K562 (cell line): ENCODE data around the gene FBXO46. TPM values are rescaled to one million over a fixed set of nuclear protein-coding genes. Genes with fewer than 3 reads are reported as not detected.

Source experiments
- CAMTA2 ChIP-seq: fragments of 250-450 bp; sonication (Bioruptor Pico); conservative IDR thresholded peaks from 2 replicates; pipeline ENCODE4 v1.5.1; 2022
- EGR1 ChIP-seq: fragments of 450-650 bp; conservative IDR thresholded peaks from 2 replicates; pipeline ENCODE4 v1.6.1; 2017; ENCODE audit warnings: mild to moderate bottlenecking
- EP300 ChIP-seq: IDR thresholded peaks from 2 replicates; pipeline ENCODE4 v1.6.1; 2012; ENCODE audit warnings: low read length, improper control_type of control experiment
- MTF1 ChIP-seq: fragments of 250-450 bp; sonication (Bioruptor Pico); IDR thresholded peaks from 2 replicates; pipeline ENCODE4 v1.9.0; 2021; ENCODE audit warnings: moderate library complexity, mild to moderate bottlenecking, inconsistent platforms, borderline replicate concordance
- NR3C1 ChIP-seq: sonication (generic); formaldehyde crosslinking; IDR thresholded peaks from 2 replicates; pipeline ENCODE4 v1.8.1; 2022; ENCODE audit warnings: missing genetic modification reagents
- POLR2H ChIP-seq: IDR thresholded peaks from 2 replicates; pipeline ENCODE4 v1.6.1; 2016; ENCODE audit warnings: missing genetic modification characterization, low read depth, mild to moderate bottlenecking, control low read depth, missing compliant biosample characterization, moderate library complexity
- SMARCC2 ChIP-seq: fragments of 450-650 bp; IDR thresholded peaks from 2 replicates; pipeline ENCODE4 v1.6.1; 2017; ENCODE audit warnings: antibody characterized with exemption, moderate library complexity, mild to moderate bottlenecking, low read depth
- SMC3 ChIP-seq: conservative IDR thresholded peaks from 2 replicates; pipeline ENCODE4 v1.6.1; 2011; ENCODE audit warnings: low read depth, low read length, improper control_type of control experiment; ENCODE audit not compliant: insufficient read depth
- STAG1 ChIP-seq: sonication (generic); formaldehyde crosslinking; IDR thresholded peaks from 2 replicates; pipeline ENCODE4 v1.5.0; 2020; ENCODE audit warnings: missing genetic modification reagents, borderline replicate concordance
- TAF7 ChIP-seq: fragments of 450-650 bp; IDR thresholded peaks from 2 replicates; pipeline ENCODE4 v1.6.1; 2016; ENCODE audit warnings: missing genetic modification characterization, missing compliant biosample characterization
- THAP12 ChIP-seq: fragments of 250-450 bp; sonication (Bioruptor Pico); IDR thresholded peaks from 2 replicates; pipeline ENCODE4 v1.9.0; 2021; ENCODE audit warnings: mild to moderate bottlenecking, inconsistent platforms
- WHSC1 ChIP-seq: IDR thresholded peaks from one replicate; pipeline ENCODE4 v1.6.1; 2012; ENCODE audit warnings: low read length, control low read depth, inconsistent platforms
- ZKSCAN8 ChIP-seq: fragments of 200-800 bp; sonication (Bioruptor generic); IDR thresholded peaks from 2 replicates; pipeline ENCODE4 v1.6.1; 2016; ENCODE audit warnings: missing genetic modification characterization, missing compliant biosample characterization
- ZNF263 ChIP-seq: sonication (generic); formaldehyde crosslinking; IDR thresholded peaks from 2 replicates; pipeline ENCODE4 v1.8.0; 2022; ENCODE audit warnings: mild to moderate bottlenecking, missing genetic modification reagents, borderline replicate concordance
- ZNF3 ChIP-seq: fragments of 250-450 bp; sonication (Bioruptor Pico); IDR thresholded peaks from 2 replicates; pipeline ENCODE4 v1.5.0; 2021; ENCODE audit warnings: mild to moderate bottlenecking, moderate library complexity
- ZNF644 ChIP-seq: fragments of 200-800 bp; sonication (Bioruptor generic); IDR thresholded peaks from 2 replicates; pipeline ENCODE4 v1.6.1; 2016; ENCODE audit warnings: low read depth, missing genetic modification characterization, missing compliant biosample characterization
- ZNF79 ChIP-seq: fragments of 250-450 bp; sonication (Bioruptor Pico); IDR thresholded peaks from 2 replicates; pipeline ENCODE4 v1.4.0; 2020; ENCODE audit warnings: low read depth, mild to moderate bottlenecking, moderate library complexity
- polyA plus RNA-seq, 8 experiments: library from polyadenylated mRNA; depleted of rRNA in 4 of 8; stranded (reverse) in 5 of 8; unstranded in 3 of 8; fragments of >200 nt; fragmentation: Nextera tagmentation in 2 of 8; fragmentation: Illumina TruSeq in 1 of 8; extraction: Ambion mirVana in 2 of 8; extraction: Trizol in 1 of 8; gene quantifications; 2 replicates each; pipeline versions ENCODE4 v1.2.1 to v1.2.3, GENCODE V29; 2011 to 2014; ENCODE audit warnings: inconsistent platforms in 1 of 8, missing spikeins in 1 of 8
- total RNA-seq, 7 experiments: library from RNA; depleted of rRNA in 6 of 7; stranded (reverse); fragments of >200 nt in 6 of 7; fragmentation: Illumina TruSeq in 2 of 7; extraction: Trizol in 2 of 7; gene quantifications; 2 replicates each; pipeline versions ENCODE4 v1.2.1 to v1.2.3, GENCODE V29; 2011 to 2021; ENCODE audit warnings: low replicate concordance in 1 of 7
- TF ChIP-seq, protein P1 (sequence below): fragments of 450-650 bp; IDR thresholded peaks from one replicate; pipeline ENCODE4 v1.6.1; 2018; ENCODE audit warnings: mild to moderate bottlenecking, moderate library complexity; ENCODE audit not compliant: partially characterized antibody
- TF ChIP-seq, protein P2 (sequence below): sonication (generic); formaldehyde crosslinking; IDR thresholded peaks from 2 replicates; pipeline ENCODE4 v1.8.0; 2022; ENCODE audit warnings: mild to moderate bottlenecking, missing genetic modification reagents

FBXO46 gene
- total and polyA plus RNA-seq, 9 of the 15 experiments (the other 6 are each of a cell fraction or from before 2014, with no cell fraction given): 1.5 to 36.1 (median 7.3) TPM

- TF ChIP-seq, protein P1, sequence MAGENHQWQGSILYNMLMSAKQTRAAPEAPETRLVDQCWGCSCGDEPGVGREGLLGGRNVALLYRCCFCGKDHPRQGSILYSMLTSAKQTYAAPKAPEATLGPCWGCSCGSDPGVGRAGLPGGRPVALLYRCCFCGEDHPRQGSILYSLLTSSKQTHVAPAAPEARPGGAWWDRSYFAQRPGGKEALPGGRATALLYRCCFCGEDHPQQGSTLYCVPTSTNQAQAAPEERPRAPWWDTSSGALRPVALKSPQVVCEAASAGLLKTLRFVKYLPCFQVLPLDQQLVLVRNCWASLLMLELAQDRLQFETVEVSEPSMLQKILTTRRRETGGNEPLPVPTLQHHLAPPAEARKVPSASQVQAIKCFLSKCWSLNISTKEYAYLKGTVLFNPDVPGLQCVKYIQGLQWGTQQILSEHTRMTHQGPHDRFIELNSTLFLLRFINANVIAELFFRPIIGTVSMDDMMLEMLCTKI: no peak
- TF ChIP-seq ZKSCAN8: no peak
- TF ChIP-seq THAP12 (CRISPR knock-in tag): no peak
- no peak for TF ChIP-seq ZNF644 (tag)
- no peak for TF ChIP-seq EP300
- TF ChIP-seq SMC3: no peak
- TF ChIP-seq SMARCC2: no peak
- TF ChIP-seq WHSC1: no peak
- TF ChIP-seq, protein P2, sequence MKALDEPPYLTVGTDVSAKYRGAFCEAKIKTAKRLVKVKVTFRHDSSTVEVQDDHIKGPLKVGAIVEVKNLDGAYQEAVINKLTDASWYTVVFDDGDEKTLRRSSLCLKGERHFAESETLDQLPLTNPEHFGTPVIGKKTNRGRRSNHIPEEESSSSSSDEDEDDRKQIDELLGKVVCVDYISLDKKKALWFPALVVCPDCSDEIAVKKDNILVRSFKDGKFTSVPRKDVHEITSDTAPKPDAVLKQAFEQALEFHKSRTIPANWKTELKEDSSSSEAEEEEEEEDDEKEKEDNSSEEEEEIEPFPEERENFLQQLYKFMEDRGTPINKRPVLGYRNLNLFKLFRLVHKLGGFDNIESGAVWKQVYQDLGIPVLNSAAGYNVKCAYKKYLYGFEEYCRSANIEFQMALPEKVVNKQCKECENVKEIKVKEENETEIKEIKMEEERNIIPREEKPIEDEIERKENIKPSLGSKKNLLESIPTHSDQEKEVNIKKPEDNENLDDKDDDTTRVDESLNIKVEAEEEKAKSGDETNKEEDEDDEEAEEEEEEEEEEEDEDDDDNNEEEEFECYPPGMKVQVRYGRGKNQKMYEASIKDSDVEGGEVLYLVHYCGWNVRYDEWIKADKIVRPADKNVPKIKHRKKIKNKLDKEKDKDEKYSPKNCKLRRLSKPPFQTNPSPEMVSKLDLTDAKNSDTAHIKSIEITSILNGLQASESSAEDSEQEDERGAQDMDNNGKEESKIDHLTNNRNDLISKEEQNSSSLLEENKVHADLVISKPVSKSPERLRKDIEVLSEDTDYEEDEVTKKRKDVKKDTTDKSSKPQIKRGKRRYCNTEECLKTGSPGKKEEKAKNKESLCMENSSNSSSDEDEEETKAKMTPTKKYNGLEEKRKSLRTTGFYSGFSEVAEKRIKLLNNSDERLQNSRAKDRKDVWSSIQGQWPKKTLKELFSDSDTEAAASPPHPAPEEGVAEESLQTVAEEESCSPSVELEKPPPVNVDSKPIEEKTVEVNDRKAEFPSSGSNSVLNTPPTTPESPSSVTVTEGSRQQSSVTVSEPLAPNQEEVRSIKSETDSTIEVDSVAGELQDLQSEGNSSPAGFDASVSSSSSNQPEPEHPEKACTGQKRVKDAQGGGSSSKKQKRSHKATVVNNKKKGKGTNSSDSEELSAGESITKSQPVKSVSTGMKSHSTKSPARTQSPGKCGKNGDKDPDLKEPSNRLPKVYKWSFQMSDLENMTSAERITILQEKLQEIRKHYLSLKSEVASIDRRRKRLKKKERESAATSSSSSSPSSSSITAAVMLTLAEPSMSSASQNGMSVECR (CRISPR knock-in tag): no peak
- TF ChIP-seq CAMTA2 (CRISPR knock-in tag): no peak
- 0 out of 2 replicates have a peak, but pooled peaks have one; percentile 2 for TF ChIP-seq POLR2H
- 0 out of 2 replicates have a peak, but pooled peaks have one; percentile 18 for TF ChIP-seq STAG1 (CRISPR knock-in tag)
- TF ChIP-seq ZNF263 (CRISPR knock-in tag): no peak
- TF ChIP-seq NR3C1 (CRISPR knock-in tag): 0 out of 2 replicates have a peak, but pooled peaks have one; percentile 24
- TF ChIP-seq EGR1: no peak
- no peak for TF ChIP-seq MTF1 (CRISPR knock-in tag)
- TF ChIP-seq TAF7 (tag): no peak
- no peak for TF ChIP-seq ZNF79 (CRISPR knock-in tag)
- 0 out of 2 replicates have a peak, but pooled peaks have one; percentile 25 for TF ChIP-seq ZNF3
Measured at GRCh38 chr19:45769821-45770191, 39.1 kb upstream of the FBXO46 start (continued).
